GM18907 (cell line): ENCODE results near the gene TXNDC11.

Experiments
- ATAC-seq: cut with Tn5 transposase; IDR thresholded peaks from one replicate; pipeline ENCODE4 v1.9.1; 2021; ENCODE audit warnings: mild to moderate bottlenecking, moderate library complexity; ENCODE audit not compliant: unreplicated experiment

Gene TXNDC11

DNA sequence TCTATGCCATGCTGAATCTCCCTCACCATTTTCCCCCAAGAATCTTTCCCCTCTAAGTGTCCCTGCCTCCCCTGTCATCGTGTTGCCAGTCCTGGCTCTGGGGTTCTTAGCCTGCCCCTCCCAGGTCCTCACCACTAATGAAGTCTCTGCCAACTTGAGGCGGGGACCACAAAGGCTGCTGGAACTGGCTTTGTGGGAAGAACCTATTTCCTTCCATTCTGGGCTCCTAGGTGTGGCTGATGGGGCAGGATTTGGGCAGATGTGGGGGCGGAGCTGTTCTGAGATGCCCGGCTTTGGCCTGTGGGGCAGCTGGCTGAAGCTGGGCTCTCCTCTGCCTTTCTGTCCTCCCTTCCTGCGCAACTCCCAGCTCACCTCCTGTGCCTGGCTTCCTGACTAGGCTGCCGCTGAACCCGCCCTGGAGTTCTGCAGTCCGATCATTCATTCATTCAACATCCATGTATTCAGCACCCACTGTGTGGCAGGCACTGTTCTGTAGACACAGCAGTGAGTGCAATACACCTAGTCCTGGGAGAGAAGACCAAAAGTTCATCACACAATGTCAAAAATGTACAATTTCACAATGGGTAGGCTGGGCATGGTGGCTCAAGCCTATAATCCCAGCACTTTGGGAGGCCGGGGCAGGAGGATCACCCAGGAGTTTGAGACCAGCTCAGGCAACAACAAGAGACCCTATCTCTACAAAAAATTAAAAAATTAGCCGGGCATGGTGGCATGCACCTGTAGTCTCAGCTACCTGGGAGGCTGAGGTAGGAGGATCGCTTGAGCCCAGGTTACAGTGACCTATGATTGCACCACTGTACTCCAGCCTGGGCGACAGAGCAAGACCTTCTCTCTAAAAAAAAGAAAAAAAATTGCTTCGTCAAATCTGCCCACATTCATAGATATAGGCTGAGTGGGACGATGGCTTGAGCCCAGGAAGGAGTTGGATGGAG, 76.3 kb downstream of the TXNDC11 start:
- ATAC-seq, result no peak

DNA sequence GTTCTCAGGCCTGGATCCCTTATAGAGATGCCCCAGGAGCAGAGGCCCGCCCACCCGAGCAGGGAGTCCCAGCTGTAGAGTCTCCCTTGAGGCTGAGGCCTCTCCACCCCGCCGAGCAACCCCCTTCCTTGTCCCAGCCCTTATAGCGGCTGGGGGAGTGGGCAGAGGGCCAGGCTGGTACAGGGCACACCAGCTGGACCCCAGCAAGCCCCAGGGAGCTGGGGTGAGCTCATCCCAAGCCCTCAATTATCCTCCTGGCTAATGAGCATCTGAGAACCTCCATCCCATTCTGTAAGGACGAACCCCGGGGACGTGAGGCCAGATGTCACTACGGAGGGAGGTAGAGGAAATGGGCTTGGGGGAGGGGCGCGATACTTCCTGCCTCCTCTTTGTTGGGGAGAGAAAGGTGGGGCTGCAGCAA, 77.6 kb downstream of the TXNDC11 start:
- ATAC-seq, result no peak

DNA sequence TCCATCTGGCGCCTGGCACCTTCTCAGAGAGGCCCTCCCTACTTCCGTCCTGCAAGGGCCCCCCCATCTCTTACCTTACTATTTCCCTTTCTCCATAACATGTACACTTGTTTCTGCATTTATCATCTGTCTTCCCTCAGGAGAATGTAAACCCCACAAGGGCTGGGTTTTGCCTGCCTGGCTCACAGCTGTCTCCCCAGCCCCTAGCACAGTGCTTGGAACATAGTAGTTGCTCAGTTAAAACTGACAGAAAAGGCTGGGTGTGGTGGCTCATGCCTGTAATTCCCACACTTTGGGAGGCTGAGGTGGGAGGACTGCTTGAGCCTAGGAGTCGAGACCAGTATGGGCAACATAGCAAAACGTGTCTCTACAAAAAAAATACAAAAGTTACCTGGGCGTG, 80.1 kb downstream of the TXNDC11 start:
- no peak for ATAC-seq

DNA sequence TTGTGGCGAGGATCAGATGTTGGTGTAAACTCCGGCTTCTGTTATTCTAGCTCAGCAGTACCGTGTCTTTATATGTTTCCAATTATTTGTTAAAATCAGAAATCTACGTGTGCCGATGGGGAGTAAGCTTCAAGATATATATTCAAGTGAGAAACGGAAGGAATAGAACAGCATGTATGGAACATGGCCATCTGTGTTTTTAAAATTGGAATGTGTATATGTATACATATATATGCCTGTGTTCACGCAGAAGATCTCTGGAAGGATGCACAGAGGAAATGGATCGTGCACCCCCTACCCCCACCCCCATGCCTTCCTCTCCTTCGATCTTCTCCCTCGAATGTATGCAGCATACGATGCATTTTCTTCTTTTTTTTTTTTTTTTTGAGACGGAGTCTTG, 82.1 kb downstream of the TXNDC11 start:
- no peak for ATAC-seq

DNA sequence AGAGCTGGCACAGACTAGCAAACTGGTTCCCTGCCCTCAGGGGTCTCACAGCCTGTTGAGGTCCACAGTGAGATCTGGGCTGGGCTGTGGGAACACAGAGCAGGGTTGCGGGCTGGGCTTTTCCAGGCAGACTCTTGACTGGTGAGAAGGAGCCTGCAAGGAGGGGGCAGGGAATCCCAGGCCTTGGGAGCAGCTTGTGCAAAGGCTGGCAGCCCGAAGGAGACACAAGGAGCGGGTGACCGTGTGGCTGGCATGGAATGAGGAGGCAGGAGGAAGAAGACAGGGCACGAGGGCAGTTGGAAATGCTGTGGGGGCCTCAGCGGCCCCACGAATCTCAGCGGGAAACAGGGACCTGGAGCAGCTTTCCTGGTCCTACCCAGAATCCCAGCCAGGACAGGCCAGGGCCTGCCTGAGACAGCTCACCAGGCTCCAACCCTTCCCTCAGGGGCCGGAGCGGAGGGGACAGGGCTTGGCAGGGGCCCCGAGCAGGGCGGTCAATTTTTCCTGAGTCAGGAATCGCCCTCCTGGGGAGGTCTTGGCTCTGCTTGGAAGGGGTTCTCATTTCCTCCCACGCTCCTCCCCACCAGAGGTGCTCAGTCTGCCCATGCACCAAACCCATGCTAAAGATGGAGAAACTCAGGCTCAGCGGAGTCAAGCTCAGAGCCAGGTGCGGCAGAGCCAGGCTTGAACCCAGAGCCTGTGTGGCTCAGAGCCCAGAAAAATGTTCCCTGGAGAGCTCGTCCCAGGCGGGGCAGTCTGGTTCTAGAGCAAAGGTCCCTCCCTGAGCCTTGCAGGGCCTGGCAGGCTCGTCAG, 83.6 kb downstream of the TXNDC11 start:
- ATAC-seq, result no peak

DNA sequence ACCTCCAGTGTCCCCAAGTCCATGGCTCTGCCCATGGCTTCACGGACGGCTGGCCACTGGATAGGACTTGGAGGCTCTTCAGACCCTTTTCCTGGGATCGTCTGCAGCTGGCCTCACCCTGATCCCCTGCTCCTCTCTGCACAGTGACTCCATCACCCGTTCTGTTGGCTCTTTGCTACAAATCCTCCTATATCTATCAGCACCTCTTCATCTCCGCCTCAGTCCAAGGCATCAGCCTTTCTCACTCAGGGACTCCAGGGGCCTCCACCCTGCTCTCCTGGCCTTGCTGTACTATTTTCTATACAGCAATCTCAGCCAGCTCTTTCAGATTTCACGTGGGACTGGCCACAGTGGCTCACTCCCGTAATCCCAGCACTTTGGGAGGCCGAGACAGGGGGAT, 85.1 kb downstream of the TXNDC11 start:
- no peak for ATAC-seq

DNA sequence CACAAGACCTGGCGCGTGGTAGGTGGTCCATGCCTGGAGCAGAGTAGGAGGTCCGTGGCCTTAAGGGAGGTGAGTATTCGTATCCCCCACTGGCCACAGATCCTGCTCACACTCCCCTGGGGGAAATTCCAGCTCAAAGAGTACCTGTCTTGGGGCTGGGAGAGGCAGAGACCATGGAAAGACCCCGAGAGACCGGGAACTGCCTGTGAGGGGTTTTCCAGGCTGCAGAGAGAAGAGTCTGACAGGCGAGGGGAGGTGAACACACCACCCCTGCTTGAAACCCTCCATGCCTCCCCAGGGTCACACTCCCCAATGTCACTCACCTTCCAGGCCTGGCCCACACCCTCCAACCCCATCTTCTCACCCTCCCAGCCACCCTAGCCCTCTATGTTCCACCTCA, 87.0 kb downstream of the TXNDC11 start:
- ATAC-seq, result no peak

DNA sequence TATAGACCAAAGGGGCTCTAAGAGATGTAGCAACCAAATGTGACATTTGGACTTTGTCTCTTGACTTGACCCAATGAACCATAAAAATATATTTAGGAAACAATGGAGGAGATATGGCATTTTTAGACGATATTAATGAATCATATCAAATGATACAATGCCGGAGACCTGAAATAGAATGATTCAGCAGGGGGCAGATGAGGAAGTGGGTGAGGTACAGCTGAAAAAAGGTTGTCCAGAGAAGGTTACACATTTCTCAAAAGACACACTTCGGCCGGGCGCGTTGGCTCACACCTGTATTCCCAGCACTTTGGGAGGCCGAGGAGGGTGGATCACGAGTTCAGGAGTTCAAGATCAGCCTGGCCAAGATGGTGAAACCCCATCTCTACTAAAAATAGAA, 90.9 kb downstream of the TXNDC11 start:
- no peak for ATAC-seq

DNA sequence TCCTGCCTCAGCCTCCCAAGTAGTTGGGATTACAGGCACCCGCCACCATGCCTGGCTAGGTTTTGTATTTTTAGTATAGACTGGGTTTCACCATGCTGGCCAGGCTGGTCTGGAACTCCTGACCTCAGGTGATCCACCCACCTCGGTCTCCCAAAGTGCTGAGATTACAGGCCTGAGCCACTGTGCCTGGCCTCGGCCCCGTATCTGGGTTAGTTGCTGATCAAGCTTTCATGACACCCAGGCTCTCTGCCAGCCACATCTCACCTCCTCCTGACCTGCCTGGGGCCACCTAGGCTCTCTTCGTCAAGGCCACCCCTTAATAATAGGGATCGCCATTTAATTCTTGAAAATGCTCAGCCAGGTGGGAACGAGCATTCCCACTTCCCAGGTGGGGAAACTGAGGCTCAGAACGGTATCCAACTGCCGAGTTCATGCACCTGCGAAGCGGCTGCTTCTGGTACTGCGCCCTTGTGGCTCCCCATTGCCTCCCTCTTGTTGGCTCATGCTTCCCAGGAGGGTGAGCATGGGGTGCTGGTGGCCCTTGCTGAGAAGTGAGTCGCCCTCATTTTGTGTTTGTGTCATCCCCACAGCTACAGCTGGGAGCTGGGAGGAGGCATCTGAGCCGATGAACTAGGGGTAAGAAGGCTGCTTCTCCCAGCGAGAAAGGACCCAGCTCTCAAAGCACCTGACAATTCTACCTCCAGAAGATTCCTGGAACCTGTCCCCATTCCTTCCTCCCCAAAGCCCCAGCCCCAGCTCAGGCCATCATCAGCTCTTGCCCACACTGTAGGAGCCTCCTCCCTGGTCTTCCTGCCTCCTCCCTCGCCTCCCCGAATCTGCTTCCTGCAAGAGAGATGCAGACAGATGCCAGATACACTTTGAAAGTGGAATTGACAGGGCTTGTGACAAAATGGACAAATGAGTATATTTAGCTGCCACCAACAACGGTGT, 91.7 kb downstream of the TXNDC11 start:
- ATAC-seq, result no peak

DNA sequence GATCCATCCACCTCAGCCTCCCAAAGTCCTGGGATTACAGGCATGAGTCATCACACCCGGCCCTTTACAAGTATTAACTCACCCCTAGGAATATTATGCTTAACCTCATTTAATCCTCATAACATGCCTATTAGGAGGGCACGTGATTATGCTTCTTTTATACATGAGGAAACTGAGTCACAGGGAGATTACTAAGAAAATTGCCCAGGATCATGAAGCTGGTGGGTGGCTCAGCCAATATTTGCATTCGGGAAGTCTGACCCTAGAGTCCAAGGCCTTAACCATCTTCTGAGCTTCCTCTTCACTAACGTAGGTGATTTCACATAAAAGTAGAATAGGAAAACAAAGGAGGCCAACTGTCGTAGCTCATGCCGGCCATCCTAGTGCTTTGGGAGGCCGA, 93.4 kb downstream of the TXNDC11 start:
- no peak for ATAC-seq

DNA sequence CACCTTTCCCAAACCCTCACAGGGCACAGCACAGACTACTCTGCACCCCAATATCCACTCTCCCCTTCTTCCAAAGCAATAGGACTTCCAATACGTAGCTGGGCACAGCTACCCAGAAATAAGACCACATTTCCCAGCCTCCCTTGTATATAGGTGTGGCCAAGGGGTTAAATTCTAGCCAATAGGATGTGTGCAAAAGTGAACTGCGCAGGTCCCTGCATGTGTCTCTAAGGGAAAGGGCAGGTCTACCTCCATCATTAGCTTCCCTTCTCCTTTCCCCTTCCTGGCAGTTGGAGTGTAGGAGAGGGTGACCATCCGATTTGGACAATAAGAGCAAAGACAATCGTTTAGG, 99.9 kb downstream of the TXNDC11 start:
- no peak for ATAC-seq

DNA sequence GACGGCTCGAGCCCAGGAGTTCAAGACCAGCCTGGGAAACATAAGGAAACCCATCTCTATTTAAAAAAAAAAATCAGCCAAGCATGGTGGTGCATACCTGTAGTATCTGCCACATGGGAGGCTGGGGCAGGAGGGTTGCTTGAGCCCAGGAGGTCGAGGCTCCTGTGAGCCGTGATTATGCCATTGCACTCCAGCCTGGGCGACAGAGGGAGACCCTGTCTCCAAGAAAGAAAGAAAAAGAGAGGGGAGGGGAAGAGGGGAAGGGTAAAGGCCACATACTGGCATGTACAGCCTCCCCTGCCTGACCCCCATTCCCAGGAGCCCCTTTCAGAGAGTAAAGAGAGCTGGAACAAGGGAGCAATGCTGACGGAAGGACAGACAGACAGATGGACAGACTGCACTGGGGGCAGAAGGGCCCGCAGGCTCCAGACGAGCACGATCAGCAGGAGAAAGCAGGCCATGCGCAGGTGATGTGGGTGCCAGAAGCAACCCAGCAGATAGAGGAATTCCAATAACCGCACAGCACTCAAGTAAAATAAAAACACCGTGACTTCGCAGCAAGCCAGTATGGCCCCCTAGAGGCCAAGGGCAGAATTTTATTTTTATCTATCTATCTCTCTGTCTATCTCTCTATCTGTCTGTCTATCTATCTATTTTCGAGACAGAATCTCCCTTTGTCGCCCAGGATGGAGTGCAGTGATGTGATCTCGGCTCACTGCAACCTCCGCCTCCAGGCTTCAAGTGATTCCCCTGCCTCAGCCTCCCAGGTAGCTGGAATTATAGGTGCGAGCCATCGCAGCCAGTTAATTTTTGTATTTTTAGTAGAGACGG, 101.5 kb downstream of the TXNDC11 start:
- ATAC-seq, result no peak

DNA sequence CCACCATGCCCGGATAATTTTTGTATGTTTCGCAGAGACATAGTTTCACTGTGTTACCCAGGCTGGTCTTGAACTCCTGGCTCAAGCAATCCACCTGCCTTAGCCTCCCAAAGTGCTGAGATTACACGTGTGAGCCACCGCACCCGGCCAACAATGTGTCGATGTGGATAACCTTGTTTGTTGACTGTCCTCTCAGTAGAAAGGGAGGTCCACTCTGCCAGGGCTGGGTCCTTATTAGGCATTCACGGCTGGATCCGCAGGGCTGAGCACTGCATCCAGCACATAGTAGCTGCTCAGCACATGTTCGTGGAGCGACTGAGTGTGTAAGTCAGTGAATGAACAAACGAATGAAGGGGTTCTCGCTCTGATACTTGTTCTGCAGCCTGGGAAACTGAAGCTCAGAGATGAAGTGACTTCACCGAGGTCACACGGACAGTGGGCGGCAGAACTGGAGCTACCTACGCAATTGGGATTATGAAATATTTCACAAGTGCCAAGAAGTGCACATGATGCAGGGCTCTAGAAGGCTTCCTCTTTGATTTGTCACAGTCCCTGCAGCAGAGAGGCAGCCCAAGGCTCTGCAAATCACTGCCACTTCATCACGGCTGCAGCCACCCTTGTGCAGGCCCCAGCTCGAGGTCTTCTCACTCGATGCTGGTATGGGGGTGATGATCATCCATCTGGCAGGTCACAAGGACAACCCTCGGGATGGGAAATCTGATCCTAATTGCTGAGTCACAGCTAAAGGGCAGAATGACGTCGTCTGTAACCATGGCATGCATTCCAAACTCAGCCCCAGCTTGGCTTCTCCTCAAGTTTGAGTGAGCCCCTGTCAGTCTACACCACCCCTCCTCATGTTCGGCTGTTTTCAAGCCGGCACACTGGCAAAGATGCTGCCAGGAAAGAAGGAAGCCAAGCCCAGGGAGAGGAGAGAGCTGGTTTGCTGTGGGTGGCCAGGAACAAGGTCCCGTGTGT, 102.4 kb downstream of the TXNDC11 start:
- ATAC-seq, result no peak

DNA sequence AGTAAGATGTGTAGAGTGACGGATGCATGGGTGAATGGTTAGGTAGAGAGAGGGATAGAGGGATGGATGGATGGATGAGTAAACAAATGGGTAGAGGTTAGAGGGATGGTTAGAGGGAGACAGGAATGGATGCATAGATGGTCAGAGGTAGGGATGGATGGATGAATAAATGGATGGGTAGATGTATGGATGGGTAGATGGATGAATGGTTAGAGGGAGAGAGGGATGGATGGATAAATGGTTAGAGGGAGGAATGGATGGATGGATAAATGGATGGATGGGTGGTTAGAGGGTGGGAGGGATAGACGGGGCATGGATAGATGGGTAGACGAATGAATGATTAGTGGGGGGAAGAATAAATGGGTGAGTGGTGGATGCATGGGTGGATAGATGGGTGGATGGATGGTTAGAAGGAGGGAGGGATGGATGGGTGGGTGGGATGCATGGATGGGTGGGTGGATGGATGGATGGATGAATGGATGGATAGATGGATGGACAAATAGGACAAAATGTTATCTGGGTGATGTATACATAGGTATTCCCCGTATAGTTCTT, 103.6 kb downstream of the TXNDC11 start:
- ATAC-seq, result no peak

DNA sequence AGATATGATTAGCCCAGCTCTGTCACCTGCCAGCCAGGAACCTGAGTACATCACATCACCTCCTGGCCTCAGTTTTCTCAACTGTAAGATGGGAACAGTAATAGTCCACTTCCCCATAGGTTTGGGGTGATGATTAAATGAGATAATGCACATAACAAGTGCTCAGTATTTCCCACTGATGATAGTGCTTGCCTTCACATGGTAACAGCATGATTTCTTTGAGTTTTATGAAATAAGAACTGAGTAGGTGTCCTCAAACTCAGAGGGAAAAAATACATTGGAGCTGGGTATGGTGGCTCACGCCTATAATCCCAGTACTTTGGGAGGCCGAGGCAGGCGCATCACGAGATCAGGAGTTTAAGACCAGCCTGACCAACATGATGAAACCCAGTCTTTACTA, 104.5 kb downstream of the TXNDC11 start:
- no peak for ATAC-seq

DNA sequence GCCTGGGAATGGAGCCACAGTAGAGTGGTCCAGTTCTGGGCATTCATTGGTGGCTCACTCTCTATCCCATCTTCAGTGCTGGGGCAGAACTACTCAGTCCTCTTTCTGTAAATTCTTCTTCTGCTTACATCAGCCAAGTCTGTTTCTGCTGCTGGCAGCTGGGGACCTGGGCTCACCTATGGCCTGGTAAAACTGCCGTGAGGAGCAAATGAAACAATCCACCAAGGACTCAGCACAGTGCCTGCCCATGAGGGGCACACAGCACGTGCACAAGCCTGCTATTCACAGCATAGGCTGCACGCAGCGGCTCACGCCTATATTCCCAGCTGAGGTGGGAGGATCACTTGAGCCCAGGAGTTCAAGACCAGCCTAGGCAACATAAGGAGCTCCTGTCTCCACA, 105.3 kb downstream of the TXNDC11 start:
- no peak for ATAC-seq

DNA sequence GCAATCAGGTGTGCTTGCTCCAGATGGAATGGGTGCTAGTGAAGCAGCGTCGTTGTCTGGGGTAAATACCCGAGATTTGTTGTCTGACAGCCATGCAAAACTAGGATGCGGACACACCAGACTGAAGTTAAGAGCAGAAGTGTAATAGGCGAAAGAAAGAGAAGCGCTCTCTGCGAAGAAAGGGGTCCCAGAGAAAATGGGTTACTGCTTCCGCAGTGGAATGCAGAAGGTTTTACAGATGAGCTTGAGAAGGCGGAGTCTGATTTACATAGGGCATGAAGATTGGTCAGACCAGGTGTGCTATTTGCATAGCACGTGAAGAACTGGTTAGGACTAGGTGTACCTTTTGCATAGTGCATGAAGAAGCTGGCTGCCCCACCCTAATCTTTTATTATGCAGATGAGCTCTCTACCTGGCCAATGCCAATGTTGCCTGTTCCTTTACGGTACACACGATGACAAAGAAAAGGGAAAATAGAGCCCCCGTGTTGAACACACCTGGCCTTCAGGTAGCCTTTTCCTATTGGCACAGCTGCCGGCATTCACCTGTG, 106.4 kb downstream of the TXNDC11 start:
- ATAC-seq, result no peak

DNA sequence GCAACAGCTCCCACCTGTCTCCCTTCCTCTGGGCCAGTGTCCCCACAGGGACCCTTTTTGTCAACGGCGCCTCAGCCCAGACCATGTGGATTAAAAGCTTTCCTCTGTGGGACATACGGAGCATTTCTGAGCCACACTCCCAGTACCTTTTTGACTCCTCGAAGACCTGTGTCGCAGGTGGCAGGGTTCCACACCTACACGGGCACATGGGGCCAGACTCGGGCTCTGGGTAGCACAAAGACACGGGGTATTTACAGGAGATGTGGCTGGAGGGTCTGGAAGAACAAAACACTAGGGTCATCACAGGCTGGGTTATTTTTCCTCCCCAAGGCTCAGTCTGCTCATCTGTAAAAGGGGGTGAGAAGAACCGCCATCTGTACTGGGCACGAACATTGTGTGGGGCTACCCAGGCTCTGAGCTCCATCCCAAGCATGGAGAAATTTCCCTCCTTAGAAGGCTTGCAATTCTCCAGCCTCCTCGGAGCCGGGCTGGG, 106.9 kb downstream of the TXNDC11 start:
- no peak for ATAC-seq
